Endothelial cell of umbilical vein (primary cell): Measurements from ENCODE around the gene ADAM19. TPM values are rescaled to one million over a fixed set of nuclear protein-coding genes. Genes with fewer than 3 reads are reported as not detected.

Experiments
- BruUV-seq: library from RNA; stranded (reverse); fragments of 400-500 nt; replicated peaks from 2 replicates; lab custom pipeline; 2021; lab: Mats Ljungman, UMichigan
- CTCF ChIA-PET: fragments of 300-600, 350-600 bp; sonication (Branson Sonifier 250); formaldehyde crosslinking; loops from one replicate; lab custom pipeline; 2021; ENCODE audit warnings: antibody characterized with exemption, inconsistent platforms; lab: Charles Lee
- POLR2A ChIA-PET: fragments of 300-600, 350-600 bp; sonication (Branson Sonifier 250); formaldehyde crosslinking; loops from one replicate; lab custom pipeline; 2021; ENCODE audit warnings: antibody characterized with exemption, inconsistent platforms; lab: Charles Lee
- DNase-seq: peaks from one replicate; pipeline ENCODE4 v3.0.0-alpha.2; 2011; ENCODE audit warnings: low read depth, low spot score
- FAIRE-seq: peaks from 2 replicates; lab custom pipeline; 2011; peaks lifted over from hg19 to GRCh38; lab: Jason Lieb, UNC
- H2AFZ ChIP-seq: 2 replicates; pipeline ENCODE4 v1.6.0; 2012; ENCODE audit warnings: low read depth, low read length, control low read depth, inconsistent platforms
- H3K27ac ChIP-seq: 2 replicates; pipeline ENCODE4 v1.5.1; 2011; ENCODE audit warnings: low read depth, mild to moderate bottlenecking, control low read depth, low read length, moderate library complexity; ENCODE audit not compliant: insufficient read depth
- H3K27me3 ChIP-seq, 2 experiments: 2 replicates each; pipeline versions ENCODE4 v1.6.0 to v1.6.1; 2011; ENCODE audit warnings: low read length in 2 of 2, mixed read lengths in 1 of 2; ENCODE audit not compliant: control insufficient read depth in 2 of 2, insufficient read depth in 2 of 2
- H3K36me3 ChIP-seq, 2 experiments: 2 replicates in 1 of 2; 3 replicates in 1 of 2; pipeline ENCODE4 v1.5.1; 2011; ENCODE audit warnings: low read length in 2 of 2, mild to moderate bottlenecking in 1 of 2, moderate library complexity in 1 of 2; ENCODE audit not compliant: control insufficient read depth in 2 of 2, insufficient read depth in 2 of 2; ENCODE audit errors: extremely low read depth in 1 of 2
- H3K4me1 ChIP-seq: 3 replicates; pipeline ENCODE4 v1.5.1; 2011; ENCODE audit warnings: mild to moderate bottlenecking, low read length; ENCODE audit not compliant: control insufficient read depth, insufficient read depth; ENCODE audit errors: extremely low read depth
- H3K4me2 ChIP-seq: 2 replicates; pipeline ENCODE4 v1.6.1; 2011; ENCODE audit warnings: low read length, control low read depth, mixed read lengths; ENCODE audit not compliant: insufficient read depth
- H3K4me3 ChIP-seq, 3 experiments: fragments of 200-600 bp in 1 of 3; sonication (generic), shearing (Covaris generic) in 1 of 3; replicated peaks in 1 of 3; 2 replicates each; pipeline ENCODE4 v1.5.1; 2011 to 2016; ENCODE audit warnings: control low read depth in 3 of 3, low read length in 3 of 3, mild to moderate bottlenecking in 2 of 3, inconsistent platforms in 1 of 3, low read depth in 1 of 3, moderate library complexity in 1 of 3; ENCODE audit not compliant: insufficient read depth in 1 of 3
- H3K79me2 ChIP-seq: 2 replicates; pipeline ENCODE4 v1.6.0; 2012; ENCODE audit warnings: low read length, inconsistent platforms; ENCODE audit not compliant: control insufficient read depth, insufficient read depth
- H3K9ac ChIP-seq: replicated peaks from 2 replicates; pipeline ENCODE3; 2011; ENCODE audit warnings: low read length, control low read depth; ENCODE audit not compliant: insufficient read depth; ENCODE audit errors: extremely low read depth
- H3K9me1 ChIP-seq: replicated peaks from 3 replicates; pipeline ENCODE4 v1.6.0; 2011; ENCODE audit warnings: mild to moderate bottlenecking, low read length; ENCODE audit not compliant: control insufficient read depth, insufficient read depth; ENCODE audit errors: extremely low read depth
- H3K9me3 ChIP-seq: replicated peaks from 2 replicates; pipeline ENCODE4 v1.5.1; 2012; ENCODE audit warnings: low read length, inconsistent platforms; ENCODE audit not compliant: control insufficient read depth, insufficient read depth
- H4K20me1 ChIP-seq: replicated peaks from 2 replicates; pipeline ENCODE3; 2011; ENCODE audit warnings: mild to moderate bottlenecking, low read length; ENCODE audit not compliant: control insufficient read depth, insufficient read depth; ENCODE audit errors: extremely low read depth
- EZH2 ChIP-seq: IDR thresholded peaks from 2 replicates; pipeline ENCODE4 v1.6.1; 2012; ENCODE audit warnings: borderline replicate concordance, low read depth, mild to moderate bottlenecking, moderate library complexity, low read length, inconsistent platforms; ENCODE audit not compliant: severe bottlenecking
- FOS ChIP-seq: IDR thresholded peaks from 2 replicates; pipeline ENCODE4 v1.6.1; 2011; ENCODE audit warnings: mild to moderate bottlenecking, low read length, moderate library complexity, borderline replicate concordance; ENCODE audit not compliant: insufficient read depth
- GATA2 ChIP-seq: IDR thresholded peaks from 2 replicates; pipeline ENCODE4 v1.7.0; 2011; ENCODE audit warnings: low read depth, mild to moderate bottlenecking, moderate library complexity, mixed read lengths, low read length; ENCODE audit not compliant: insufficient read length, insufficient read depth
- JUN ChIP-seq: IDR thresholded peaks from 2 replicates; pipeline ENCODE4 v1.6.1; 2011; ENCODE audit warnings: borderline replicate concordance, low read depth; ENCODE audit not compliant: insufficient read length, insufficient read depth
- MYC ChIP-seq: IDR thresholded peaks from one replicate; pipeline ENCODE4 v1.6.1; 2011; ENCODE audit warnings: mild to moderate bottlenecking, low read depth, low read length
- POLR2A ChIP-seq: IDR thresholded peaks from 2 replicates; pipeline ENCODE4 v1.6.1; 2012; ENCODE audit warnings: low read depth, mild to moderate bottlenecking, control low read depth, low read length
- POLR2AphosphoS5 ChIP-seq: IDR thresholded peaks from 2 replicates; pipeline ENCODE4 v1.6.1; 2012; ENCODE audit warnings: low read depth, mild to moderate bottlenecking, control low read depth, low read length, moderate library complexity; ENCODE audit not compliant: insufficient read depth
- dilution Hi-C: fragments of 300-500 bp; cut with MboI; formaldehyde crosslinking; loops from one replicate; pipeline ENCODE4 v1.15.0; 2019; ENCODE audit warnings: low sequenced_read_pairs; ENCODE audit not compliant: extremely low pct_ligation_motif_present
- intact Hi-C: fragments of 100-400 bp; cut with micrococcal nuclease; formaldehyde crosslinking; loops from one replicate; pipeline ENCODE4 v1.10.0; 2022
- polyA plus RNA-seq, 4 experiments: library from polyadenylated mRNA; depleted of rRNA in 3 of 4; stranded (reverse) in 3 of 4; unstranded in 1 of 4; fragments of >200 nt; gene quantifications; 2 replicates each; pipeline versions ENCODE4 v1.2.1 to v1.2.3, GENCODE V29; 2011 to 2012; ENCODE audit warnings: missing spikeins in 1 of 4
- total RNA-seq: library from RNA; stranded (reverse); gene quantifications from 2 replicates; pipeline ENCODE4 v1.2.3, GENCODE V29; 2021
- TF ChIP-seq, protein P1 (sequence below), 2 donors: IDR thresholded peaks; 1 replicate in 1 of 2; 2 replicates in 1 of 2; pipeline ENCODE4 v1.5.1; 2011; ENCODE audit warnings: low read length in 2 of 2, mild to moderate bottlenecking in 2 of 2, moderate library complexity in 2 of 2, control low read depth in 1 of 2, inconsistent platforms in 1 of 2, low read depth in 1 of 2; ENCODE audit not compliant: insufficient read depth in 1 of 2; ENCODE audit errors: extremely low read depth in 1 of 2
- TF ChIP-seq, protein P2 (sequence below): IDR thresholded peaks from 2 replicates; pipeline ENCODE4 v1.6.1; 2011; ENCODE audit not compliant: insufficient read depth, insufficient read length

Gene ADAM19
- total and polyA plus RNA-seq, 2 donors (not counting 3 experiments of a cell fraction or from before 2014, with no cell fraction given): 10.0 to 22.6 TPM

DNA sequence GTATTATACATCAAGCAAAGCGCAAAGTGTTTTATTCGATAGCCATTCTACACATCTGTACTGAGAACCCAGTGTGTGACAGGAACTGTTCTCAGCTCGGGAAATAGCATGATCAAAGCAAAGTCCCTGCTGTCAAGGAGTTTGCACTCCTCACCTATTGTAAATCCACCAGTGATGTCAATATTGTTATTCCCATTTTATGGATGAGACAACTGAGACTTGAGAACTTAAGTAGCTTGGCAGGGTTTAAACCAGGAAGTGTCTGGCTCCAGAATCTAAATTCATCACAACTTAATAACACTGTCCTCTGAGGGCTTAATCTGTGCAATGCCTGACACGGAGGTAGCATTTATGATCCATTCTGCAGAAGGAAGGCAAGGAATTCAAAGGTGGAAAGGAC, 50.7 kb downstream of the ADAM19 start:
- Histone ChIP-seq H3K9ac (no peak overlapping the region), H3K9me3 (no peaks in the 10 kb centered on the region), H3K27ac (no peak overlapping the region), H3K79me2 (no peaks in the 10 kb centered on the region), H3K27me3 (no peaks in the 10 kb centered on the region), H3K36me3 (no peaks in the 10 kb centered on the region), H3K4me2 (no peak overlapping the region), H3K9me1 (no peaks in the 10 kb centered on the region), H3K4me1 (peaks cover 13% of the 10 kb centered on the region), H3K4me3 (no peak overlapping the region), H2AFZ (no peak overlapping the region), H4K20me1 (no peaks in the 10 kb centered on the region)
- TF ChIP-seq, protein P1, sequence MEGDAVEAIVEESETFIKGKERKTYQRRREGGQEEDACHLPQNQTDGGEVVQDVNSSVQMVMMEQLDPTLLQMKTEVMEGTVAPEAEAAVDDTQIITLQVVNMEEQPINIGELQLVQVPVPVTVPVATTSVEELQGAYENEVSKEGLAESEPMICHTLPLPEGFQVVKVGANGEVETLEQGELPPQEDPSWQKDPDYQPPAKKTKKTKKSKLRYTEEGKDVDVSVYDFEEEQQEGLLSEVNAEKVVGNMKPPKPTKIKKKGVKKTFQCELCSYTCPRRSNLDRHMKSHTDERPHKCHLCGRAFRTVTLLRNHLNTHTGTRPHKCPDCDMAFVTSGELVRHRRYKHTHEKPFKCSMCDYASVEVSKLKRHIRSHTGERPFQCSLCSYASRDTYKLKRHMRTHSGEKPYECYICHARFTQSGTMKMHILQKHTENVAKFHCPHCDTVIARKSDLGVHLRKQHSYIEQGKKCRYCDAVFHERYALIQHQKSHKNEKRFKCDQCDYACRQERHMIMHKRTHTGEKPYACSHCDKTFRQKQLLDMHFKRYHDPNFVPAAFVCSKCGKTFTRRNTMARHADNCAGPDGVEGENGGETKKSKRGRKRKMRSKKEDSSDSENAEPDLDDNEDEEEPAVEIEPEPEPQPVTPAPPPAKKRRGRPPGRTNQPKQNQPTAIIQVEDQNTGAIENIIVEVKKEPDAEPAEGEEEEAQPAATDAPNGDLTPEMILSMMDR (IDR thresholded peaks at IDR 0.05; ENCODE audit: extremely low read depth in 1 of 2, insufficient read depth in 1 of 2, low read depth in 1 of 2, low read length in 2 of 2): no peak
- no peak for TF ChIP-seq POLR2AphosphoS5
- TF ChIP-seq MYC: no peak
- no peak for TF ChIP-seq GATA2
- no peak for TF ChIP-seq JUN
- TF ChIP-seq EZH2: no peak
- no peak for TF ChIP-seq FOS
- TF ChIP-seq, protein P2, sequence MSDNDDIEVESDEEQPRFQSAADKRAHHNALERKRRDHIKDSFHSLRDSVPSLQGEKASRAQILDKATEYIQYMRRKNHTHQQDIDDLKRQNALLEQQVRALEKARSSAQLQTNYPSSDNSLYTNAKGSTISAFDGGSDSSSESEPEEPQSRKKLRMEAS: no peak
- TF ChIP-seq POLR2A: no peak
- dilution Hi-C loops: no loop called here
- no TSS peak for BruUV-seq
- FAIRE-seq (no peak), DNase-seq (no peak)
- intact Hi-C loops: loop anchor here (5.0 kb wide), 1 partner anchor 37 kb away; no protein-coding TSS in a partner anchor
- CTCF ChIA-PET: interaction anchor here (1.4 kb wide), 1 partner anchor 13 kb away, joined by 3 read pairs; no protein-coding TSS in a partner anchor
- POLR2A ChIA-PET: interaction anchor here (0.9 kb wide), 1 partner anchor 13 kb away, joined by 3 read pairs; no protein-coding TSS in a partner anchor
